Ovary (tissue), 3 donors: ENCODE results near the gene AUTS2.

Experiments
- CTCF ChIP-seq, 3 donors: fragments of 450-650 bp in 2 of 3; fragments of 200-600 bp in 1 of 3; IDR thresholded peaks; one replicate each; pipeline versions ENCODE4 v1.5.1 to v1.8.0; 2016 to 2022; ENCODE audit warnings: antibody characterized with exemption in 3 of 3, mild to moderate bottlenecking in 1 of 3
- EP300 ChIP-seq: sonication (generic); formaldehyde crosslinking; IDR thresholded peaks from one replicate; pipeline ENCODE4 v1.6.1; 2017; ENCODE audit warnings: antibody characterized with exemption
- donor health status: DM: no; HTN: no; CAD: no.

- no peak for TF ChIP-seq CTCF (IDR thresholded peaks at IDR 0.05)
- no peak for TF ChIP-seq EP300
These were observed 1000.7 kb downstream of the AUTS2 start for GRCh38 chr7:70598976-70599375.
